NCI-H526 (cell line): ENCODE results near the gene KLK13.
A peak's percentile ranks its signal among the peaks of the same experiment; 100 is the strongest.

Experiments
- DNase-seq, 2 experiments: peaks; one replicate each; lab custom pipeline; 2025; lab: John Stamatoyannopoulos, UW

Gene KLK13

DNA sequence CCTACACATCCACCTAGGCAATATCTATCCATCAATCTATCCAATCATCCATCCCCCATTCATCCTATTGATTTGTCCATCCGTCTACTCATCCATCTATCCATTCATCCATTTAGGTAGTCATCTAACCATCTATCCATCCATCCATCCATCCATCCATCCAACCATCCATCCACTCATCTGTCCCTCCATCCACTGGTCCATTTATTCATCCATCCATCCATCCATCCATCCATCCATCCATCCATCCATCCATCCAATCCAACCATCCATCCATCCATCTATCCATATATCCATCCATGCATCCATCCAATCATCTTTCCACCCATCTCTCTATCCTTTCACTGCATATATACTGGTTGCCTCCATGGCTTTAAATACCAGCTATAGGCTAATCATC lies 3.9 kb downstream of the KLK13 start:
- DNase-seq: no peak

DNA sequence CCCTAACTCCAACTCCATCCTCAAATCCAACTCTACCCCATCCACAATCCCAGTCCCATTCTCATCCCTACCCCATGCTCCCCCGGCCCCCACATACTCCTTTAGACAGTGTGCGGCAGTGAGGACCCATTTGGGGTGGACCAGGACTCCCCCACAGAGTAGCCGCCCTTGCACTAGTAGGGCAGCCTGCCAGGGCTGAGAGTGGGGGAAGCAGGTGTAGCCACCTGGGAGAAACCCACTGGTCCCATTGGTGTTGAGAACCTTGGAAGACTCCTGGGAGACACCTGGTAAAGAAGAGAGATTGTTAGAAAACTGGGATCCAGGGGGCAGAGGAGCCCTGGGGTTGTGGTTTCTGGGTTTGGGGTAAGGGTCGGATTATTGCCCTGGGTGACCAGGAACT lies 4.6 kb downstream of the KLK13 start:
- no peak for DNase-seq

DNA sequence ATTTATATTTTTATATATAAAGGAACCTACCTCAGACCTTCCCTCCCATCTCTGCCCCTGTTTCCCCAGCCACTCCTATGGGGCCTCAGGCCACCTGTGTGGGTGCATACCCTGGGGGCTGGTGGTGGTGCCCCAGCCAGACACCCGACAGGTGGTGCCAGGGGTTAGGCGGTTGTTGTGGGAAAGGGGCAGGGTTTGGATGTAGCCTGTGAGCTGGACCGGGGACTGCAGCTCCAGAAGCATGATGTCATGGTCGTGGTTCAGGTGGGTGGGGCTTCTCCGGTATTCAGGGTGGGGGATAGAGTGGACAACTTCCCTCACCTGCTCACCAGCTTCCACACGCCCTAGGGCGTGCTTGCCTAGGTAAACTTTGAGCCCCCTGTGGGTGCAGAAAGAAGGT lies 5.2 kb downstream of the KLK13 start:
- no peak for DNase-seq

DNA sequence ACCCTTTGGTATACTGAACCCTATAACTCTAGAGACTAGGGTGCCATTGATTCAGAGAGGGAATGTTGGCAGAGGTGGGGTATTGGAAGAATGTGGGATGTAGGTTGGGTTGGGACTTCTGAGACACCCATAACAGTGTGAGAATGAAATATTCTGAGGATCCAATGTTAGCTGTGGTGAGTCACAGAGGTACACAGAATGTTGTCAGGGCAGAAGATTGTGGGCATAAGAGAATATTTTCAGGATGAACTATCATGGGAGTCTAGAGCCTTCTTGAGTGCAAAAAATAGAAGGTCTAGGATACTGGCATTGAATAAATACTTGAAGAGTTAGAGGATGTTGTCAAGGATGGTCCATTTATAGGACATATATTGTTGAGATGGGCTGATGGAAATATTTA lies 9.0 kb downstream of the KLK13 start:
- DNase-seq: no peak

DNA sequence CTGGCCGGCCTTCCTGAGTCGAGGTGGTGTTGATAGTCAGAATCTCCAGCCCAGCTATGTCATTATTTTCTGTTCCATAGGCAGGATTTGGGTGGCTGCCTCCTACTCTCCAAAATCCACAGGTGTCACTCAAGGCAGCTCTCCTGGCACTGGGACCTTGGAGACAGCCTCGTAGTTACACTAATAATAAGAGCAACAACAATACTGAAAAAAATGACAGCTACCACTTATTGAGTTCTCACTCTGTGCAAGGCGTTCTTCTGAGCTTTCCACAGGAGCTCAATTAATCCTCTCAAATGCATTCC lies 17.9 kb downstream of the KLK13 start:
- DNase-seq: no peak

DNA sequence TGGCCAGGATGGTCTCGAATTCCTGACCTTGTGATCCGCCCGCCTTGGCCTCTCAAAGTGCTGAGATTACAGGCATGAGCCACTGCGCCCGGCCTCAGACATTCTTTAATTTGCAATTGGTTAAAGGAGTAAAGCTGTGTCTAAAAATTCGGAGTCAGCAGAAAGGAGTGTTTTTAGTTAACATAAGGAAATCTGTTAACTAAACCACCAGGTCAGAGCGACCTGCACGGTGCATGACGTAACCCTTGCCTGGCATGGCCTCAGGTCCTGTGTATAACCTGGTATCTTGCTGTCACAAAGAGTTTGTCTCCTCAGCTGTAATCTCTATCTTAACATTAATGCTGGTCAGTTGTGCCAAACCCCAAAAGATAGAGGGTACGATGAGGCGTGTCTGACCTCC lies 20.6 kb downstream of the KLK13 start:
- no peak for DNase-seq

DNA sequence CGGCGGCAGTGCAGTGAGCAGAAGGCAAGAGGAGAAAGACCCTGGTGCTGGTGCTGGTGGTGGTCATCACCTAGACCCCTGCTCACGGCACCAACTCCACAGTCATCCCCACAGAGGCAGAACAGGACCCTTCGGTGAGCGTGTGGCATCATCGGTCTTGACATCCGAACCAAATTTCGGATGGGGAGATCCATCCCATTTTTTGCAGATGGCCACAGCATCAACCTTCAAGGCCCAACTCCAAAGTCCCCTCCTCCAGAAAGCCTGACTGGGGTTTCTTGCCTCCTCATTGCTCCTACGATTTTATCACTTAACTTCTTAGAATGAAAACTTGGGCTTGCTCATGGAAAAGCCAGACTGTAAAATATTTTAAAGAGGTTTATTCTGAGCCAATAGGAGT lies 21.4 kb downstream of the KLK13 start:
- no peak for DNase-seq

DNA sequence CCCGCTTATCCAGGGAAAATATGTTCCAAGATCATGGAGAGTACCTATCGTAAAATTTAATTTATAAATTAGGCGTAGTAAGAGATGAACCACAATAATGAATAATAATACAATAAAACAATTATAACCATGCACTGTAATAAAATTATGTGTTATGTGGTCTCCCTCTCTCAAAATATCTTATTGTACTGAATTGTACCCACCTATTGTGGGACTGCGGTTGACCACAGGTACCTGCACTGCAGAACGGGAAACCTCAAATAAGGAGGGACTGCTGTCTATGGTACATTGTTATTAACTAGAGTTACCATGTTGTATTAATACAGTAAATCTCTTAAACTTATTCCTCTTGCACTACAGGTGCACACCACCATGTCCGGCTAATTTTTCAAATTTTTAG lies 24.7 kb downstream of the KLK13 start:
- DNase-seq: no peak

DNA sequence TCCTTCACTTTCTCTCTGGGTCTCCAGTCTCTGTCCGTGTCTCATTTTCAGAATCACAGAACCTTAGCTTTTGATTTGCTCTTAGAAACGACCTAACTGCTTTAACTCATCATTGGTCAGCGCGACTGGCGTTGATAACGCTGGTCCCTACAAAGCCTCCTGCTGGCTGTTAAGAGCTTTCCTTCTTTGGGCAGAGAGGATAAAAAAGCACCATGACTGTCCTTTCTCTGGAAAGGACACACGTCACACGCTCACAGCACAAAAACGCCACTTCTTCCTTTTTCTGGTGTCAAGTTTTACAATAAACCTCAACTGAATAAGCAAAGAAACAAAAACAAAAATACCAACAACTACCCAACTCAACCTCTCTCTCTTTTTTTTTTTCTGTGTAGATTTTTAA lies 28.4 kb downstream of the KLK13 start:
- DNase-seq: no peak

DNA sequence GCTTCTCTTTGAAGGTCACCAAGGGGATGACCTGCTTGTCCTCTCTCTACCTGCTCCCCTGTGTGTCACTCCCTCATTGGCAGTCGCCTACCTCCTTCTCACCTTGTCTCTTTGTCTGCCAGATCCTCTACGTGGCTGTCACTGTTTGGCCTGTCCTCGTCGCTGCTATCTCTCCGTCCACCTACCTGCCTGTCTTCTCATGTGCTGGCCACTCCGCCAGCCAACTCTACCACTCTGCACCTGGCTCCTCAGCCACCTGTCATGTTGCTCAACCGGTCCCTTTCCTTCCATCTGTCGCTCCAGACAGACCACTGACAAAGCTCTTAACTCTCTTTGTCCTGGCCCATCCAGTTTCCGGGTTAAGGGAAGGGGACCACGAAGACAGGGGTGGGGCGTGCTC lies 30.2 kb downstream of the KLK13 start, which contains the start of gene KLK12:
Gene KLK12 (minus strand): TSS at position 299 of the 400 bp plus-strand sequence. CDS start 381 bp downstream, outside the sequence.
- peak in 1 of 2 experiments; percentile 30 for DNase-seq

DNA sequence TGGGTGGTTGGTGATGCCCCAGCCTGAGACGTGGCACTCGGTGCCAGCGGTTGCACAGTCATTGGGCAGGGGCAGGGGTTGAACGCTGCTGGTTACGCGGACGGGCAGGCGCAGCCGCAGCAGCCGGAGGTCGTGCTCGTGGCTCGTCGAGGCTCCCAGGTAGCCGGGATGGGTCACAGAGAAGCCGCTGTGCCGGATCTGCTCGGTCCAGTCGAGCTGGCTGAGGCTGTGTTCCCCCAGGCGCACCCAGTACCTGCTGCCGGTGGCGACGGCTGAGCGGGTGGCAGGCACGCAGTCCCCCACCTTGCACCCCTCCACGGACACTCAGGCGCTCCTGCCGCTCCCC lies 33.0 kb downstream of the KLK13 start:
- no peak for DNase-seq

DNA sequence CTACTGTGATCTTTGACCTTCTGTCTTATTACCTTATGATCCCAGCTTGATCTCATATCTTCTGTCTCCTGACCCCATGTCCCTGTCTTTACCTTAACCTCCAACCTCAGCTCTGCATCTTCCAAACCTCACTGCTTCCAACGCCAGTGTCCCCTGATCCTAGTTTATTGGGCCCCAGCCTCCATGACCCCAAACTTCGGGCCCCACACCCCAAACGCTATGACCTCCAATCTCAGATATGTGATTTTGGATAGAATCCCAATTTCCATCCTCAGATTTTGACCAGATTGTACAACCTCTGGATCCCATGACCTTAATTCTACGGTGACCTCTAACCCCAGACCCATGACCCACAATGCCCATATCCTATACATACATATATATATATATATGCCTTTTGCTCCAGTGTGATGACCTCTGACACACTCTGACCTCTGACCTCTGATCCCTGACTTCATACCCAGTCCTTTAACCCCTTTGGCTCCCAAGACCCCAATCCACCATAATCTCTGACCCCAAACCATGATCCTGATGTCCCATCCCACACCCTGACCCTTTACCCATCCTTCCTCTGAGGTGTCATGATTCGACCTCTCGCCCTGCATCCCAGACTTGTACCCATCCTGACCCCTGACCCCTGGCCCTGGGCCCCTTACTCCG lies 33.5 kb downstream of the KLK13 start:
- no peak for DNase-seq

DNA sequence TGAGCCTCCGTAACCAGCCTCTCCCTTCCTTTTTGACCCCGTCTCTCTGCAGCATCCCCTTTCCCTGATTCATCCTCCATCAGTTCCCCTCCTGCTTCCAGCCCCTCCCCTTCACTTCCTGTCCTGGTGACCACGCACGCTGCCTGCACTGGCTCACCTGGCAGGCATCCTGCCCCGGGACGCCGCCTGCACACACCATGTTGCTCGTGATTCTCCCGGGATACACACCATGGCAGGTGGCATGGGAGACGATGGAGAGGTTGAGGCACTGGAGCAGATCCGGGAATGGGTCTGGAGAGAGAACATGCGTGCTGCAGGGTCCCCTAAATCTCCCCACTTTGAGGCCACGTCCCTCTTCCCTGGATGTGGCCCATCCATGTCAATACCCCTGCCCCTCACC lies 34.3 kb downstream of the KLK13 start:
- no peak for DNase-seq

DNA sequence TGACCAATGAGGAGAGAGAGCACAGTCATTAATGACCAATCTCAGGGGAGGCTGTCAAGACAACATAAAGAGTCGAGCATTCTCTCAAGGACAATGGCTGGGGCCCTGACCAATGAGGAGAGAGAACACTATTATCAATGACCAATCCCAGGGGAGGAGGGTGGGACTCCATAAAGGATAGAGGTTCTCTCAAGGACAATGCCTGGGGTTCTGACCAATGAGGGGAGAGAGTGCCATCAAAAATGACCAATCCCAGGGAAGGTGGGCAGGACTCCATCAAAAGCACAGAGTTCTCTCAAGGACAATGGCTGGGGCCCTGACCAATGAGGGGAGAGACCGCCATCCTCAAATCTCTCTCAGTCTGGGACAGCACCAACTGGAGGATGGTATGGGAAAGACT lies 35.2 kb downstream of the KLK13 start:
- DNase-seq: no peak

DNA sequence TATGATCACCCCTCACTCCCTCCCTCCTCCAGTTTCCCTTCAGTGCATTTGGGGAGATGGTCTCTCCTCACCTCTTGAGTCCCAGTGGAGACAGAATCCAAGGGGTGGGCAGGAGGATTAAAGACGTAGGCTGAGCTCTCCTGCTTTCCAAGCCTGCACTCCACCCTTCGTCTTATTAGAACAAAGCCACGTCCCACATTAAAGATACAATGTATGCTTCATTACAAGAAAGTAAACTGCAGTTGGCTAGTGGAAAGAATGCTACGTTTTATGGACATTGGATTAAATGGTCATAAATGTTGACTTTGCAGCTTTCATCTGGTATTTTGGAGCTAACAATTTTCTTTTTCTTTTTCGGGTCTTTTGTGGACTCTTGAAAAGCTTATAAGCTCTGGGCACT lies 37.0 kb downstream of the KLK13 start:
- no peak for DNase-seq

DNA sequence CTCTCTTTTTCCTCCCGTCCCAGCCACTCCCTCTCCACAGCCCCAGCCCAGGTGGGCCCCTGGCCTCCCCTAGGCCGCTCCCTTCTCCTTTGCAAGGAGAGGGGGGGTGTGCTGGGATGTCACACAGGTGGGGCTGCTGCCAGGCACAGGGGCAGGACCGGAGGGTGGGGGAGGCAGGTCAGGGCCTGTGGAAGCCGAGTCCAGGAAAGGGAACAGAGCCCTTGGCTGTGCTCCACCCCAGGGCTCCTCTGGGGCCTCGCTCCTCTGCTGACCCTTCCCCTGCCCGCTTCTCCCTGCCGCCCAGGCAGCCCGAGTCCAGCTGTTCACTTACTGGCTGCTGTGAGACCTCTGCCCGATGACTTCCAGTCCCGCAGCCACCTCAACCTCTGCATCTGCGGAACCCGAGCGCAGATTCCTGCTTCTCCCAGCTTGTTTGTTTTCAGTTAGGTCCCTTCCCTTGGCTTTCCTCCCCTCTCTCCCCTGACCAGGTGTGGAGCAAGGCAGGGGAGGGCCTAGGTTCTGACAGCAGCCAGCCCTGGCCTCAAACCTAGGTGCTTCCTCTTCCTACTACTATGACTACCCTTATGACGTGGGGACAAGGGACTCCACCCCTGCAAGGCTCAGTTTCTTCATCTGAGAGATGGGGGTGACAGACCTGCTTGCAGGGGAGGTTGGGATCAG lies 37.6 kb downstream of the KLK13 start:
- no peak for DNase-seq

DNA sequence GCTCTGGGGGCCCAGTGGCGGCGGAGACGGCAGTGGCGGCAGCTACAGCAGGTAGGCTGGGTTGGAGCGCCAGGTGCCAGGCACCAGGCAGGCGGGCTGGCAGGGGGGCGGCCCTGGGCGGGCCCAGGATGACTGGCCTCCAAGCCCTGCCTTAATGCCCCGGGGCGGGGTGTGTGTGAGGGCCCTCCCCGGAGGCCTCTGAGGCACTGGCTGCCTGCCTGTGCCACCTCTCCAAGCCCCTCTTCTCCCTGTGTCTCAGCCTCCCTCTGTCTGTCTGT lies 38.4 kb downstream of the KLK13 start, which contains the start of gene KLK11:
Gene KLK11 (minus strand): TSS at position 63 of the 278 bp plus-strand sequence. CDS start 985 bp downstream, outside the sequence.
- DNase-seq: peak in 1 of 2 experiments; percentile 32

DNA sequence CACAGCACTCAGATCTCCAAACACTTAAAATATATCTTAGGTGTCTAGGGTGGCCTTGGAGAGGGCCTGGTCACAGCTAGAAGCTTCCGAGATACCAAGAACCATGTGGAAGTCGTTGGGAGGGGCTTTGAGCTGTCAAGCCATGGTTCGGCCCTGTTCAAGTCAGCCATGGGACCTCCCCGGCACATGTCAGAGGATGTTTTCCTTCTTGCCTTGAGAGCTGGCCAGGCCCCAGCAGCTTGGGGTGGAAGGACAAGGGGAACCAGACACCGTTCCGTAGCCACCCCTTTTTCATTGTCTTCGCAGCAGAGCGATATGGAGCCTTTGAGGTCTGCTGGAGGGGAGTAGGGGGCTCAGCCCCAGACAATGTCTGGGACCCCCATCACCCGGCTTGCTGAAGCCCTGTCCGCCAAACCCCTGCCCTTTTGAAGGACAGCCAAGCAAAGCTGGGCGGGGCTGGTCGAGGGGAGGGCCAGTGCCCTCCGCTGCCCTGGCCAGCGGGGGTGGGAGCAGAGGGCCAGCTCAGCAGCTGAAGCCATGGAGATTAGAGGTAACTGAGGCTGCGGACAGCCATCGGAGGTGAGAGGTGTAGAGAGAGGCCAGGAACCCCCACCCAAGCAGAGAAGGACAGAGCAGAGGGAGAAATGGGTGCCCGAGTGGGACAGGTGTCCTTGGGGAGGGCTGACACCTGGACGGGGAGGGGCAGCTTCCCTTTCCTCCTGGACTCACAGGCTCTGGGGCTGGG lies 38.9 kb downstream of the KLK13 start:
- DNase-seq: no peak

DNA sequence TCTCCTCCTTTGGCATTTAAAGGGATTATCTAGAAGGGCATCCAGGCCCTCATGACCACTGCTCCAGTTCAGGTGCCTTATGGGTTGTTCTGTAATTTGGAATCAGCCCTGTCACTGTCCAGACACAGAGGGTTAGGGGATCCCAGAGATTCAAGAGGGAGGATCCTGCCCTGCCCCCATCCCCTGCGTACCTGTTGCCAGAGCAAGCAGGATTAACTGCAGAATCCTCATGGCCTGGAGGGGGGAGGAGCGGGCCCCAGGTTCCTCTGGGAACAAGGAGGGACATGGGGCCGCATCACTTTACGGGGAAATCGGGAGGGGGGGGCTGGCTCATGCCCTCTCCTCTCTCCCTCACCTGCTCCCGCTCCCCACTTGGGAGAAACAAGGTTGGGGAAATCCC lies 39.5 kb downstream of the KLK13 start:
- no peak for DNase-seq

DNA sequence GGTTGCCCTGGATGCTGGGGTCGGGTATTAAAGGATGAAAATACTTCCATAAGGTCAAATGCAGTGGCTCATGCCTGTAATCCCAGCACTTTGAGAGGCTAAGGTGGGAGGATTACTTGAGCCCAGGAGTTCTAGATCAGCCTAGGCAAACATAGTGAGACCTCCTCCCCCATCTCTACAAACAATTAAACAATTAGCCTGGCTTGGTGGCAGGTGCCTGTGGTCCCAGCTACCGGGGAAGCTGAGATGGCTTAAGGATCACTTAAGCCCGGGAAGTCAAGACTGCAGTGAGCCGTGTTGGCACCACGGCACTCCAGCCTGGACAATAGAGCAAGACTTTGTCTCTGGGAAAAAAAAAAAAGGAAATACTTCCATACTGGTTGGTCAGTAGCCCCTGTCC lies 40.0 kb downstream of the KLK13 start:
- DNase-seq: peak; percentile 25 to 46

DNA sequence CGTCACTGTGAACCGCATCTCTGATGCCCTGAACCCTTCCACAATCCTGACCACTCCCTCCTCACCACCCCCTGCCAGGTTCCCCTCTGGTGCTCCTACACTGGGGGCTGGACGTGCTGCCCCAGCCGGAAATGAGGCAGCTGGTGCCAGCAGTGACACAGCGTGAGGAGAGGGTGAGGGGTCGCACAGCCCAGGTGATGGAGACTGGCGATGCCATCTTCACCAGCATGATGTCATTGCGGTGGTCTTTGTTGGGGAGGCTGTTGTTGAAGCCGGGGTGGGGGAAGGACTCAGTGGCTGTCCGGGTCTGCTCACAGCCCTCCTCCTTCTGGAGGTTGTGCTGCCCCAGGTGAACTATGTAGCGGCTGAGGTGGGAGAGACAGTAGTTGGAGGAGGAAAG lies 40.9 kb downstream of the KLK13 start:
- DNase-seq: no peak

DNA sequence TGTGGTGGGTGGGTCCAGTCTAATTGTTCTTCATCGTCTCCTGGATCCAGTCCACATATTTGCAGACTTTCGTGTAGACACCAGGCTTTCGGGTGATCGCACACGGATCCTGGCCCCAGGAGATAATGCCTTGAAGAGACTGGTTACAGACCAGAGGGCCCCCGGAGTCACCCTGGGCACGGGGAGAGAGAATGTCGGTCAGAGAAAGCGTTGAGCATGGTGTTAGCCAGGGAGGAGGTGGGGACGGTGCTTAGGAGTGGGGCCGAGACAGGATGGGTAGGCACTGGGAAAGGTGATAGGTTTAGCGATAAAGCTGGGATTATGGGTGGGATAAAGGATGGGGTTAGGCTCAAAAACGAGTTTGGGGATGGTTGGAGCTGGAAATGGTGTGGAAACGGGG lies 42.4 kb downstream of the KLK13 start:
- no peak for DNase-seq

DNA sequence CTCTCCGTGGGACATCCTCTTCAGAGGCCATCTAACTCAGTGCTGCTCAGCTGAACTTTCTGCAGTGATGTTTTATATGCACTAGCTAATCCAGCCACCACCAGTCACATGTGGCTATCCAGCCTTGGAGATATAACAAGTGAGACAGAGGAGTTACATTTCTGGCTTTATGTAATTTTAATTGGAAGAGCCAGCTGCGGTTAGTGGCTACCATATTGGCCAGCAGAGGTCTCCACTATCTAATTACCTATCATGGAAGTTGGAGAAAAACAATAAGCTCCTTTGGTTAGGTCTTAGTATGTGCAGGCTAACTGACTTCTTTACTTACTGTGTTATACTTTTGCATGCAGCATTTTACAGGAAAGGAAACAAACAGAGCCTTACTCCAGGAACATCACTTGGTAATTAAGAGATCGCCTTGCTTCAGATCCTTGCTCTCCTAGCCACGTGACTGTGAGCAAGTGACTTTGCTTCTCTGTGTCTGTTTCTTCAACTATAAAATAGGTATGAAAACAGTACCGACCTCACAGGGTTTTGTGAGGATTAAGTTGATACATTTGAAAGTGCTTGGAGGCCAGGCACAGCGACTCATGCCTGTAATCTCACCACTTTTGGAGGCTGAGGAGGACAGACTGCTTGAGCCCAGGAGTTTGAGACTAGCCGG lies 43.8 kb downstream of the KLK13 start:
- DNase-seq: peak; percentile 84 to 89
